Mesenteric fat pad (tissue), 1 donor: ENCODE results near the gene STAT5B. TPM values are rescaled to one million over a fixed set of nuclear protein-coding genes. Genes with fewer than 3 reads are reported as not detected.
"Not testable (repeated sequence)": the region's sequence is repeated elsewhere in the genome, so short reads cannot be mapped to it uniquely, and the experiment has no call there.

ENCODE experiments used
- DNase-seq: peaks from one replicate; pipeline ENCODE4 v3.0.0-alpha.2; 2020; ENCODE audit warnings: low spot score
- total RNA-seq: library from RNA; stranded (reverse); fragmentation: NEBNext Ultra II Directional; extraction: Animal tissue kit (Norgen Biotek cat#: 25700); gene quantifications from one replicate; pipeline ENCODE4 v1.2.1, GENCODE V29; 2021
- donor health status: DM: yes; HTN: yes; CAD: no.

Gene STAT5B
- total RNA-seq, 1 donor from 2014 or later, result 106 TPM

DNA sequence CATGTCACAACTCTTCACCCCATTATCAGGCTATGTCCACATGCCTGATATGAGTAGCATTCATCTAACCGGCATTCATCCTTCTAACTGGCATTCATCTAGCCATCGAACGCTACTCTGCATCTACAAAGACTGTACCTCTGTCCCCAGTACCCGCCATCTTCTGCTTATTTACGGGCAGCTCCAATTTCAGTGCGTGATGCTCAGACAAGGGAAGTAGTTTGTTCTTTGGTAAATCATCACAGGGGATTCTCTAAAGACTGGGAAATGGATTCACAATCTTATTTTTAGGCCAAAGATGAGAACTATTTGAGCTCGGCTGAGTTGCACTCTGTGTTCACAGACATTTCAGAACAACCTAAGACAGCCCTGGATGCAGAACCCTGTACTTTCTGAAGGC lies 39.4 kb downstream of the STAT5B start:
- DNase-seq, result no peak

DNA sequence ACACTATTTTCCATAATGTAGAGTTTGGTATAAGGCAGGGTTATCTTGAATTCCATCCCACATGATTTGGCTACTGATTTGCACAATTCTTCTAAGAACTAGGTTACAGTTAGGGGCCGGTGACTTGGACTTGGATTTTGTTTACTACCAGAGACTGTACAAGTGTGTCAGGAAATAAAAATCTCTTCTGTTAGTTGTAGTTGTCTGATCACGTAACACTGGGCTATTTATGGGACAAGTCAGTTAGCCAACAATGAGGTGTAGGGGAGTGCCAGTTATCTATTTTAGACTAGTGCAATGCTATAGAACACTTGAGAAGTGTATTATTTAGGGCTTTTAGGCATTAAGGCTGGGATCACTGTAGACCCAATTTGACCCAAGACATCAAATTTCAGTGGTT lies 42.2 kb downstream of the STAT5B start:
- no peak for DNase-seq

DNA sequence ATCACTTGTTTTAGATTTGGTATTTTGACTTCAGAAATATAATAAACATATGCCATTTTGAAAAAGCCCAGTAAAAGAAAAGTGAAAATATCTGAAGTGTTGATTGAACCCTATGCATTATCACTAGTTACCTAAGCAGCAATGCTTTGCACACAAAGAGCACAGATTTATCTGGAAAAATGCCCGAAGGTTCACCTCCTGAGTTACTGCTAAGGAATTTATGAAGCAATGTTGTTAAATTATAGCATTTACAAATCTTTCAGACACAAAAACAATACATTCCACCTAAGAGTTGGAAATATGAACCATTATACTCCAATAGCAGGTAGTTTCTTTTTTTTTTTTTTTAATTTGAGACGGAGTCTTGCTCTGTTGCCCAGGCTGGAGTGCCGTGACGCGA lies 43.0 kb downstream of the STAT5B start:
- no peak for DNase-seq

DNA sequence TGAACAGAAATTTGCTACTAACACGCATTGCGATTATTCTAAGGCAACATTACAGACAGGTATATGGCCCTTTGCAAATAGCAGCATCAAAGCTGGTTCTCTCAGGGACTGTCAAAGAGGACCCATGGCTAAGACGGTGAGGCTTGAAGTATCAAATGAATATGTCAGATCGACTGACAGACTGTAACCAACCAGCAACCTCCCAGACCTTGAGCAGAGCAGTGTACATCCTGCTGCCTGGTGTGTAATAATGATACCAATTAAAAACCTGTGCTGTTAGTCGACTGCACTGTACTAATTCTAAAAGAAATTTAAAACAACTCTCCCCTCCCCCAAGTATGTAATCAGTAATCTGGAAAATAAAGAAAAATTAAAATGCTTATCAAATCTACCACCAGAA lies 46.0 kb downstream of the STAT5B start:
- no peak for DNase-seq

DNA sequence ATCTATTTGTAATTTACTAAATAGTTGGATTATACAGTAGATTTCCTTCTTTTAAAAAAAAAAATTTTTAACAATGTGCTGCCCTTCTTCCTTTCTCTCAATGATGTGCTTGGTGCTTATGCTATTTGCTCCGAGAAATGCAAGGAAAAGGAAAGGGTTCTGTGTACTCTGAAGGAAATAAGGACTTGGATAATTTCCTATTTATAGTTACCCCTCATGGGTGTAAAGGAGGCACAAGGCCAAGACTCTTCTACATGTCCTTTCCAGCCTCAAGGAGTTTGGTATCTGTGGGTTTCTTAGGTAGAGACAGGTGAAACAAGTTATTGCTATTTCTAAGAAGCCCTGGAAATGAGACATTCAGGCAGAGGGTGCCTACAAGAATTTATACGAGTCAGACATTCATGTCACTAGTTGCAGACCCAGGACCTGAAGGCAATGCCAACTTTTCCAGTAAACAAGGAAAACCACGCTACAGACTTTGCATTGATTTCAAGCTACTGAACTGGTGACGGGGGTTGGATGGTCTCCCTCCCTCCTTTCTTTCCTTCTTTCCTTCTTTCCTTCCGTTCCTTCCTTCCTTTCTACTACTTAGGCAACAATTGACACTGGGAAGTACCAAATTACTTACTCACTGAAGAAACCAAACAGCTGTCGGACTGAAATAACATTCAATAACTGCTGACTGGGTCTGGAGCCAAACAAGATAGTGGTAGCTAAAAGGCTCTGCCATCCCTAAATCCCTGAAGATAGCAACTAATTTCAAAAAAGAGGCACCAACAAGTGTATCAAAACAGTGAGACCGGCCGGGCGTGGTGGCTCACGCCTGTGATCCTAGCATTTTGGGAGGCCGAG lies 48.1 kb downstream of the STAT5B start:
- DNase-seq, result no peak

DNA sequence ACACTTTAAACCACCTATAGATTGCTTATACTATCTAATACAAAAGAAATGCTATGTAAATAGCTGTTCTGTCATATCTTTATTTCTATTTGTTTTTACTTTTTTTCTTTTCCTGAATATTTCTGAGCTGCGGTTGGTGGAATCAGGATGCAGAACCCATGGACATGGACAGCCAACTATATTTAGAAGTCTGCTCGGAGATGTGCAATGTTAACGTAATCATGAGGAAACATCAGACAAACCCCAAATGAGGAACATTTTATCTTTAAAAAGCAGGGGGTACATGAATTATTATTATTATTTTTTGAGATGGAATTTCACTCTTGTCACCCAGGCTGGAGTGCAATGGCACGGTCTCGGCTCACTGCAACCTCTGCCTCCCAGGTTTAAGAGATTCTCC lies 50.5 kb downstream of the STAT5B start:
- no peak for DNase-seq

DNA sequence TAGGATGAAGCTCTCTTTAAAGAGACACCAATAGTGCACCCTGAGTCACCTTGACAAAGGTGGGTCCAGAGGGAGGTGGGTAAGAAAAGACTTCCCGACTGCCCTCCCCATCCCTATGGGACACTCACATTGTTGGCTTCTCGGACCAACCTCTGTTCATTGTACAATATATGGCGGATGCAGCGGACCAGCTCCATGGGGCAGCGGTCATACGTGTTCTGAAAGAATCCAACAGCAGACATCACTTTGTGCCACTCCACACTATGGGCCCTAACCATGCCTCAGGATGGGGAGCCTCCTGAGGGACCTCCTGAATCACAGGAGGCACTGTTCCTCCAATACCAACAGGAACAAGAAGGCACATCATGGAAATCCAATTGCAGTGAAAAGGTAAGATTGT lies 51.5 kb downstream of the STAT5B start:
- no peak for DNase-seq

DNA sequence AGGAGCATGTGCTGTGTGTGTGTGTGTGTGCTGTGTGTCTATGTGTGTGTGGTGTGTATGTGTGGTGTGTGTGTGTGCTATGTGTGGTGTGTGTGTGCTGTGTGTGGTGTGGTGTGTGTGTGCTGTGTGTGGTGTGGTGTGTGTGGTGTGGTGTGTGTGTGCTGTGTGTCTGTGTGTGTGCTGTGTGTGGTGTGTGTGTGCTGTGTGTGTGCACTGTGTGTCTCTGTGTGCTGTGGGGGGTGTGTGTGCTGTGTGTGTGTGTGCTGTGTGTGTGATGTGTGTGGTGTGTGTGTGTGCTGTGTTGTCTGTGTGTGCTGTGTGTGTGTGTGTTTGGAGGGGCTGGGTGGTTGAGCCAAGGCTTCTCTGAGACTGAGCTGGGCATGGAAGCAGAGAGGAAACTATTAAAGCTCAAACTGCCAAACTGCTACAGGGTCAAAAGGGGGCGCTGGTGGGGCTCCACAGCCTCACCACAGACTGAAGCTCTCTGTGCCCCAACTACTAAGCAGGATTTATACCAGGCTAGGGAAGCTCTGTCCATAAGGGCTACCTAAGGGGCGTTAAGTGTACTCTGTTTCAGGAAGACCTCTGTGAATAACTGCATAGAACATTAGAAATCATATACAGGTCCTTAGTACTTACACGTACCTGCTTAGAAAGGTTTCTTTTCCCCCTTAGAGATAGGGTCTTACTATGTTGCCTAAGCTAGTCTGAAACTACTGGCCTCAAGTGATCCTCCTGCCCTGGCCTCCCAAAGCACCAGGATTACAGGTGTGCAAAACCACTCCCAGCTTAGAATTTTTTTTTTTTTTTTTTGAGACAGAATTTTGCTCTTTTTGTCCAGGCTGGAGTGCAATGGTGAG lies 54.1 kb downstream of the STAT5B start:
- no peak for DNase-seq

DNA sequence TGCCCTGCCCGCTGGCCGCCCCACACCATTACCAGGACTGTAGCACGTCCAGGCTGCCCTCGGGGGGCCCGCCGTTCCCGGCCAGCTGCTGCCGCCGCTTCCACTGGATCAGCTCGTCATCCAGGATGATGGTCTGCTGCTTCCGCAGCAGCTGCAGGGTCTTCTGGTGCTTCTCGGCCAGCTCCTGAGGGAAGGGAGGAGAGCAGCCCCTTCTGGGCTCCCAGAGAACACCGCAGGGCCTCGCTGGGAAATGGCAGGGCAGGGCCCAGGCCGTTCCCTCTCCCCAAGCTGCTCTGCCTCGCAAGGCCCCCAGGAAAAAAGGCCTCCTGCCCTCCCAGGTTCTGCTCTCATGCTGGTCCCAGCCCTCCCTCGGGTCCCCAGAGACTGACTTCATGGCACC lies 56.9 kb downstream of the STAT5B start:
- DNase-seq, result not testable (repeated sequence)

DNA sequence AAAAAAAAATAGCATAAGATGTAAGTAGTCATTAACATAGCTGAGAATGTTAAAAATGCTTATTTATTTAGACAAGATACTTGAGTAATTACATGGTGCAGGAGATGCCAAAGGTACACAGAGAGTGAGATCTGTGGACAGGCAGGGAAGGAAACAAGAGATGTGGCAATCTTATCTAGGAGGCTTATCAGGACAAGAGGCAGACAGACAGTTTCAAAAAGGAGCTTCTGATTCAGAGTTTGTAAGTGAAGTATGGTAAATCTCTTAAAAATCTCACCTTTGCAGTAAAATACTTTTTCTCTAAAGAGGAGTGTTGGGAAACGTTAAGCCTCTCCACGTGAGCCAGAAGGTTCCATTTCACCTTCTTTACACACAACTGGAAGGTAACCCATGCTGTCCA lies 62.0 kb downstream of the STAT5B start:
- no peak for DNase-seq

DNA sequence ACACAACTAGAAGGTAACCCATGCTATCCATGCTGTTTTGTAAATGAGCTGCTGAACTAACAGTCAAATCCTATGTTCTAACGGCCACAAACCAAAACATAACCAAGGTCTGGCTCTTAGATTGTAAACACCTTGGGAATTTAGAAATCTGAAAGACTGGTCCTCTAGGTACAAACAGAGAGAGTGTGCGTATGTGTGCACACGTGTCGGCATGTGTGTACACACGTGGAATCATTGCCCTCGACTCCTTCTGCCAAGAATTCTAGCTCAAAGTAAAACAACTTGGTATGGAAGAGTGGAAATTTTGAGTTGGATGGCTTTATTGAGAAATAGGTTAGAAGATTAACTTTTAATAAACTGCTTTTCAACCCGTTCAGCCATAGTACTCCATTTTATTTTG lies 63.8 kb downstream of the STAT5B start:
- no peak for DNase-seq

DNA sequence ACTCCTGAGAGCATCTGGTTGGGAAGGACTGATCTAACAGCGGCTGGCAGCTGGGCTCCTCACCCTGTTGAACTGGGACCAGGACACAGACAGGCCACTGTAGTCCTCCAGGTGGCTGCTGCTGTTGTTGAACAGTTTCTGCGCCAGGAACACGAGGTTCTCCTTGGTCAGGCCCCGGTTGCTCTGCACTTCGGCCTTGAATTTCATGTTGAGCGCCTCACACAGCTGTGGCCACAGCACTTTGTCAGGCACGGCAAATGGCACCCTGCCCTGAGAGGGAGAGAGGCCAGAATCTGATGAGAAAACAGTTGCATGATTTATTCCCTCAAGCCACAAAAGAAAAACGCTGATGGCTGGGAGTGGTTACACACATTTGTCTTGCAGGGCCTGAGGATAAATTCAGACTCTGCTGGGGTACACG lies 64.3 kb downstream of the STAT5B start:
- DNase-seq, result not testable (repeated sequence)

DNA sequence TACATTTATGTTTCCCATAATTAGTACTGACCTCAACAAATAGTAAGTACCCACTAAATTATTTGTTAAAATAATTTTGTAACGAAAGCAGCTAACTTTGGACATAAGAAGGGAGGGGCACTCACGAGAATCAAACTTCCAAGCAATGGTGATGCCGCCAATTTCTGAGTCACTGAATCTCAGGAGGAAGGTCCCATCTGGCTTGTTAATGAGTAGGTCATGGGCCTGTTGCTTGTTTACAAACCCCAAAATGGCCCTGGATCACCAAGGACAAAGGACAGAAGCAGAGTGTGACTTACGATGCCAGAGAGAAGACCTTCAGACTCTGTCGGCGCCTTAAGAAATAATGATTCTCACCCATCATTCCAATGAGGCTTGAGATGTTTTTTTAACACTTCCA lies 66.1 kb downstream of the STAT5B start:
- DNase-seq, result no peak

DNA sequence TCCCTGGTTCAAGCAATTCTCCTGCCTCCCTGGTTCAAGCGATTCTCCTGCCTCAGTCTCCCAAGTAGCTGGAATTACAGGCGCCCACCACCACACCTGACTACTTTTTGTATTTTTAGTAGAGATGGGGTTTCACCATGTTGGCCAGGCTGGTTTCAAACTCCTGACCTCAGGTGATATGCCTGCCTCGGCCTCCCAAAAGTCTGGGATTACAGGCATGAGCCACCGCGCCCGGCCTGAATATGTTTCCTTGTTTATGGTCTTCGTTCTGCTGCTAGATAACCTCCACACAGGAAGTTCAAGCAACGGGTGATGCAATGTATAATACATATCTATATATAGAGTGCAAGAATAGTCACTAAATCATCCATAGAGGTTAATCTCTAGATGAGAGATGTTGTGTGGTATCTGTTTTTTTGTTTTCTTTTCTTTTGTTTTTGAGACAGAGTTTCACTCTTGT lies 70.0 kb downstream of the STAT5B start:
- DNase-seq, result not testable (repeated sequence)

DNA sequence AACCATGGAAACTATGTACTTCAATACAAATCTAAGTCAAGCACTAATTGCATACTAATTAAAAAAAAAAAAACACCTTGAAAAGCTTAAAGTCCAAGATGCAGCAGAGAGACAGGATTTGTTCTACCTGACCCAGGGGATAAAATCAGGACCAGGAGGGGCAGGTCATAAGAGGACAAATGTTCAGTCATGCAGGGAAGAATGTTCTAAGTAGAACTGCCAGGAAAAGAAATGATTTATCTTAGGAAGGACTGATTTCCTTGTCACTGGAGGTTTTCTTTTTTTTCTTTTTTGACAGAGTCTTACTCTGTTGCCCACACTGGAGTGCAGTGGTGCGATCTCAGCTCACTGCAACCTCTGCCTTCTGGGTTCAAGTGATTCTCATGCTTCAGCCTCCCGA lies 72.8 kb downstream of the STAT5B start:
- no peak for DNase-seq

DNA sequence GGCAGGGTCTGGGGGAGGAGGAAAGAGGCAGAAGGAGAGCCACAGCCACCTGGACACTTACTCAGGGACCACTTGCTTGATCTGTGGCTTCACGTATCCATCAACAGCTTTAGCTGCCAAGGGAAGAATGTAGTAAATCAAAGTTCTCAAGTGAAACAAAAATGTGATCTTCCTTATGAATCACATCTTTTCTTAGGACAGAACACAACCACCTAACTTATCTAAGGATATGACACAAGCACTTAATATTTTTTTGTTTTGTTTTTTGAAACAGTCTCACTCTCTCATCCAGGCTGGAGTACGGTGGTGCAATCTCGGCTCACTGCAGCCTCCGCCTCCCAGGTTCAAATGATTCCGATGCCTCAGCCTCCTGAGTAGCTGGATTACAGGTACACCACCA lies 73.5 kb downstream of the STAT5B start:
- DNase-seq, result no peak

DNA sequence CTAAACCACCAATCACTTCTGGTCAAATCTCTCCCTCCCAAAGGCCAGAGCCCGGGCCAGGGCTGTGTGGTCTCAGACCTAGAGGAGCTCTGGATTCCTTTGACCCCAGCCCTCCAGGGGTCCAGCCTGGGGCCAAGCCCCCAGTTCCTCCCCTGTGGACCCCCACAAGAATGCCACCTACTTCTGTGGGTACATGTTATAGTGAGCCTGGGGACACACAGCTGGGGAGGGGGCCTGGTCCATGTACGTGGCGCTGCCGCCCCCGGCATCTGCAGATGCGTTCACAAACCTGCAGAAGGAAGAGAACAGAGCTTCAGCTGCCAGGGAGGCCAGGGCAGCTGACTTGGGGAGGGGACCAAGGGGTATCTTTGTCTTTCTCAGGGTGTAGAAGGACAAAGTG lies 74.0 kb downstream of the STAT5B start:
- no peak for DNase-seq

DNA sequence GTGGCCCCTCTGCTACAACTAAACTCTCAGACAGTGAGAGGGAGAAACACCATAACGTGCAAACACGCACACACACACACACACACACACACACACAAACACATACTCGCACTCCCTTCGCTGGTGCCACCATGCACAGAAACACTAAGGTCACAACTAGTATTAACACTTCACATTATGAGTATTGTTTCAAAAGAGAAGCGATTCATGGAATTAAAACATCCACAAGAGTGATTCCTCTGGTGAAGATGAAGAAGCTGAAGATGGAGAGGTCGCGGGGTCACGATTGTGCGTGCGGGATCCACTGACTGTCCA lies 74.8 kb downstream of the STAT5B start:
- no peak for DNase-seq

DNA sequence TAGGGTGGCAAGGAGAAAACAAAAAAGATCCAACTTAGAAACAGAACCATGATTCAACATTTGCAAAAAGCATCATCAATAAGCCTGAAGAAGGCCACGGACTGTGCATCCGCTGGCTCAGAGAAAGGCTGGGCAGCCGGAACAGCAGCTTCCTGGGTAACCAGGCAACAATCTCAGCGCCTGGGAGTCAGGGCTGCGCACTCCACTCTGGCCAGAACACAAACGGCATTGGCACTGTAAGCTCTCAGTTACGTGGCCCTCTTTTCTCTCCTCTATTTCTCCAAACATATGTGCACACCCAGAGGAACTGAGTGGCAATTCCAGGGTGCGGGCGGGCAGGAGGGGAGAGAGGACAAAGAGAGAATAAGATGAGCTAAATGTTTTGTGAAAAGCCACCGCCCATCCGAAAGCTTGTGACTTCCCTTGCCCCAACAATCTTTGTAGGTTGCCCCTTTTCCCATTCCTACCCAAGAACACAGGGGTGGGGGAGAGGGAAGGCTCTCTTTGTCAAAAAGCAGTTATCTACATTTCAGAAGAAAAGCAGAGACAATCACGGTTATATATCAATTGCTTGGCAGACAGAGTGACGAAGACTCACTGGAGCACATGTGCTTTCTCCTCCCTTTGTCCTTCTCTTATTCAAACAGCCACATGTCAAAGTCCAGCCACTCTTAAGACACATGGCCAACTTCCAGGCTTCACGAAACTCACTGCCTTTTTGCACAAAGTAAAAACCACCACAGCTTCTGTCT lies 75.3 kb downstream of the STAT5B start:
- no peak for DNase-seq

DNA sequence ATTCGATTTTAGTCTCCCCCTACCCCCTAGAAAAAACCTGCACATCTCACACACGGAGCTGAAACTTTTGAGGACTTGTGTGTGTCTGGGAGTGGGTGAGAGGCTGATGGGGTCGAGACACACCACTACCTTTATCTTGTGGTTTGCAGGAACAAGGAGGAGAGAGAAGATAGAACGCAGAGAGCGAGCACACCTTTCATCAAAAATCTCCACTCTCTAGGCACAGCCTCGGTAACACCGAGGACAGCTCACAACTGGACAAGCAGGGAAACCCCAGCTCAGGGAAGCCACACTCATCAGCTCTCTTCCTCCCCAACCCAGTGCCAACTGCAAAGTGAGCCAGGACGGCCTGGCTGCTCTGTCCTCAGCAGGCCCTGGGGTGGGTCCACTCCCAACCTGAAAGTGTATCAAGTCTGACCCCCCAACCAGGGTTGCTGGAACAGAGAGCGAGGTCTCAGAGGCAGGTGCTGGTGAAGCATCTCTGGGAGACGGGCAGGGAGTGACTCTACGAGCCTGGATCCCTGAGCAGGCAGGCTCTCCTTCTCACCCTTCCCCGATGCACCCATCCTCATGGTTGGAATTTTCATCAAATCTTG lies 76.7 kb downstream of the STAT5B start:
- DNase-seq, result no peak

DNA sequence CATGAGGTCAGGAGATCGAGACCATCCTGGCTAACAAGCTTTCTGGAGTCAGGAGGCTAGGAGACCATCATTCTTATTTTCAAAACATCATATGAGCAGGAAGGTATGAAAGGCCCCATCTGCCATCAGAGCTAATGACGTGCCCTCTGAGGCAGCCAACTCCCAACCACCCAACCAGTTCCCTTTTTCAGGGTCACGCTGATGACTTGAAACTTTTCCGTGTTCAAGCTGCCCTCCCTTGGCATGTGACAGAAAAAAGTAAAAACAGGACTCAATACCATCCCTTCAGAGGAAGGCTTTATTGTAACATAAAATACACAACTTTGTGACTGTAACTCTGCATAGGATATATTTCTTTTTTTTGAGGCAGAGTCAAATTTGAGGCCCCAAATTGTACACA lies 77.3 kb downstream of the STAT5B start:
- no peak for DNase-seq
